GM18951 (cell line): ENCODE results near the gene CTXND2.

ENCODE experiments used
- POLR2A ChIP-seq: IDR thresholded peaks from 4 replicates; pipeline ENCODE4 v1.6.1; 2011; ENCODE audit warnings: mild to moderate bottlenecking; ENCODE audit not compliant: insufficient read length, insufficient read depth; ENCODE audit errors: extremely low read depth
- in situ Hi-C: fragments of 300-500 bp; cut with MboI; formaldehyde crosslinking; loops from one replicate; pipeline ENCODE4 v1.12.0; 2022; ENCODE audit warnings: low sequenced_read_pairs, mixed read lengths, inconsistent platforms; ENCODE audit not compliant: unreplicated experiment

The CTXND2 gene

GRCh38 chr1:150954708-150955107, 67.8 kb downstream of the CTXND2 start:
- in situ Hi-C loops, result no loop called here
- no peak for TF ChIP-seq POLR2A

GRCh38 chr1:150955280-150955679, 68.3 kb downstream of the CTXND2 start:
- in situ Hi-C loops, result no loop called here
- no peak for TF ChIP-seq POLR2A

GRCh38 chr1:150957666-150958065, 70.7 kb downstream of the CTXND2 start:
- no peak for TF ChIP-seq POLR2A
- in situ Hi-C loops, result no loop called here

- no peak for TF ChIP-seq POLR2A
- in situ Hi-C loops, result no loop called here
Measured at GRCh38 chr1:150960646-150961045, 73.7 kb downstream of the CTXND2 start.

GRCh38 chr1:150961756-150962155, 74.8 kb downstream of the CTXND2 start:
- in situ Hi-C loops, result no loop called here
- TF ChIP-seq POLR2A, result no peak
